Erythroblast (primary cell): ENCODE data around the gene CDKN2B-AS1.

Experiments used
- GATA1 ChIP-seq: IDR thresholded peaks from 2 replicates; pipeline ENCODE4 v1.6.1; 2011; ENCODE audit warnings: low read depth, mild to moderate bottlenecking, control low read depth, low read length, moderate library complexity
- POLR2A ChIP-seq: IDR thresholded peaks from 2 replicates; pipeline ENCODE4 v1.6.1; 2011; ENCODE audit warnings: mild to moderate bottlenecking, low read length

GRCh38 chr9:22158927-22159346 lies 164.3 kb downstream of the CDKN2B-AS1 start:
- TF ChIP-seq POLR2A (no peak), GATA1 (no peak)
